PC-3 (cell line): Measurements from ENCODE around the gene DOCK1.

ENCODE experiments used
- EZH2 ChIP-seq: fragments of 300-600 bp; sonication (generic); IDR thresholded peaks from one replicate; pipeline ENCODE4 v1.6.1; 2017; ENCODE audit warnings: antibody characterized with exemption, mild to moderate bottlenecking, low read length; ENCODE audit not compliant: unreplicated experiment
- EZH2phosphoT487 ChIP-seq: fragments of 300-600 bp; sonication (generic); IDR thresholded peaks from 2 replicates; pipeline ENCODE4 v1.6.1; 2018; ENCODE audit warnings: mild to moderate bottlenecking, antibody characterized with exemption, low read length, borderline replicate concordance
- TF ChIP-seq, protein P1 (sequence below): fragments of 300-600 bp; sonication (generic); conservative IDR thresholded peaks from 2 replicates; pipeline ENCODE4 v1.5.1; 2017; ENCODE audit warnings: antibody characterized with exemption, low read depth, mild to moderate bottlenecking, low read length

DNA sequence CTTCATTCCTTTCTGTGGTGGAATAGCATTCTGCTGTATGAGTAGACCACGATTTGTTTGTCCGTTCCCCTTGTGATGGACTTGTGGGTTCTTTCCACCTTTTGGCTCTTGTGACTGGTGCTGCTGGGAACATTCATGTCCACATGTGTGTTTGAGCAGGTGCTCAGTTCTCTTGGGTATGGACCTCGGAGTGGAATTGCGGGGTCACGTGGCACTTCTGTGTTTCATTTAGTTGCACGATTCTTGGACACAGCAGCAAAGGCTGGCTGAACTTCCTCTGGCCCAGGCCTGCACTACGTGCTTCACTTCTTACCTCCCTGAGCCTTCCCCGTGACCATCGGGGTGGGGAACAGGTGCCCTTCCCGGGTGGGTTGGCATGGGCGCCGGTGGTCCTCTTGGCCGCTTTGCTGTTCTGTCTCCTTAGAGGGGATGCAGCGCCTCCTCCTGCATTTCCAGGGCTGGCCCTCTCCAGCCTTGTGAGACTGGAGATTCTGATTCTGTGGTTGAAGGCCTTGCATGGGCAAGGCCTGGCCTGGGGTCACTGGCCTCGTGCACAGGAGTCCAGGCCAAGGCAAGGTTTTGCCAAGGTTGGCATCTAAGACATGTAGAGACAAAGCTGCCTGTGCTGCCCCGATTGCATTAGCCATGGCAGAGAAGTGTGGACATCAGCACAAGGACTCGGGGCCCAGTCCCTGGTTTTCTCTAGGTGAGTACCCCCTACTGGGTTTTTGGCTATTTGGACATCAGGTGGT, 25.1 kb downstream of the DOCK1 start:
- TF ChIP-seq, protein P1, sequence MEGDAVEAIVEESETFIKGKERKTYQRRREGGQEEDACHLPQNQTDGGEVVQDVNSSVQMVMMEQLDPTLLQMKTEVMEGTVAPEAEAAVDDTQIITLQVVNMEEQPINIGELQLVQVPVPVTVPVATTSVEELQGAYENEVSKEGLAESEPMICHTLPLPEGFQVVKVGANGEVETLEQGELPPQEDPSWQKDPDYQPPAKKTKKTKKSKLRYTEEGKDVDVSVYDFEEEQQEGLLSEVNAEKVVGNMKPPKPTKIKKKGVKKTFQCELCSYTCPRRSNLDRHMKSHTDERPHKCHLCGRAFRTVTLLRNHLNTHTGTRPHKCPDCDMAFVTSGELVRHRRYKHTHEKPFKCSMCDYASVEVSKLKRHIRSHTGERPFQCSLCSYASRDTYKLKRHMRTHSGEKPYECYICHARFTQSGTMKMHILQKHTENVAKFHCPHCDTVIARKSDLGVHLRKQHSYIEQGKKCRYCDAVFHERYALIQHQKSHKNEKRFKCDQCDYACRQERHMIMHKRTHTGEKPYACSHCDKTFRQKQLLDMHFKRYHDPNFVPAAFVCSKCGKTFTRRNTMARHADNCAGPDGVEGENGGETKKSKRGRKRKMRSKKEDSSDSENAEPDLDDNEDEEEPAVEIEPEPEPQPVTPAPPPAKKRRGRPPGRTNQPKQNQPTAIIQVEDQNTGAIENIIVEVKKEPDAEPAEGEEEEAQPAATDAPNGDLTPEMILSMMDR, result no peak
- TF ChIP-seq EZH2, result no peak
- no peak for TF ChIP-seq EZH2phosphoT487
